Left lobe of liver (tissue), 2 donors: ENCODE data around the gene KRT10. TPM values are rescaled to one million over a fixed set of nuclear protein-coding genes. Genes with fewer than 3 reads are reported as not detected.
"Not testable (repeated sequence)": the region's sequence is repeated elsewhere in the genome, so short reads cannot be mapped to it uniquely, and the experiment has no call there.

Source experiments
- ATAC-seq: fragments of 200-7000 bp; cut with Tn5 transposase; one replicate; pipeline ENCODE4 v1.9.1; 2020; ENCODE audit warnings: mild to moderate bottlenecking, moderate library complexity
- DNase-seq: peaks from one replicate; pipeline ENCODE4 v3.0.0-alpha.2; 2020; ENCODE audit warnings: low spot score
- total RNA-seq: library from RNA; stranded (reverse); gene quantifications from one replicate; pipeline ENCODE4 v1.2.1, GENCODE V29; 2021
- donor health status: DM: no; HTN: no; CAD: no; lungs with moderate emphysema.
- donor health status: DM: no; HTN: yes; CAD: no.

KRT10 gene
- total RNA-seq = 12.2 TPM

DNA sequence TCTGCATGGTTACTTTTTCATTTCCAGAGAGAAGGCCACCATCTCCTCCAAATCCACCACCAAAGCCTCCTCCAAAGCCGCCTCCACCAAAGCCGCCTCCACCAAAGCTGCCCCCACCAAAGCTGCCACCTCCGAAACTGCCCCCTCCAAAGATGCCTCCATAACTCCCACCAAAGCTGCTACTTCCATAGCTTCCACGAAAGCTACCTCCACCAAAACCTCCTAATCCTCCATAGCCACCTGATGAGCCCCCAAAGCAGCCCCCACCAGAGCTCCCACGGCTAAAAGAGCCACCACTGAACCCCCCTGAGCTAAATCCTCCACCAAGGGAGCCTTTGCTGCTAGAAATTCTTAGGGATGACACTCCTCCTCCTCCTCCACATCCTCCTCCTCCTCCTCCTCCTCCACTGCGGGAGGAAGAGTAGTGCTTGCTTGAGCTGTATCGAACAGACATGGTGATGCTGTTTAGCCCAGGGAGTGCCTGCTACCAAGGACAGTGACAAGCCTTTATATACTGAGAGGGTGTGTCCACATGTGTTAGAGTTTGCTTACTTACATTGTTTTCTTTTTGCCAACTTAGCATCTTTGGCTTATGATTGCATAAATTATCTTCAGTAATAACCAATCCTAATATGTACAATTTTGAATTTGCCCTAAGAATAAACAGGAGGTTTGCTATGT, at the start of gene KRT10:
Gene KRT10, minus strand, starts transcription at position 483 of the 681 bp plus-strand sequence. Its CDS starts 29 bp downstream, at position 454.
- ATAC-seq = no peak
- no peak for DNase-seq

DNA sequence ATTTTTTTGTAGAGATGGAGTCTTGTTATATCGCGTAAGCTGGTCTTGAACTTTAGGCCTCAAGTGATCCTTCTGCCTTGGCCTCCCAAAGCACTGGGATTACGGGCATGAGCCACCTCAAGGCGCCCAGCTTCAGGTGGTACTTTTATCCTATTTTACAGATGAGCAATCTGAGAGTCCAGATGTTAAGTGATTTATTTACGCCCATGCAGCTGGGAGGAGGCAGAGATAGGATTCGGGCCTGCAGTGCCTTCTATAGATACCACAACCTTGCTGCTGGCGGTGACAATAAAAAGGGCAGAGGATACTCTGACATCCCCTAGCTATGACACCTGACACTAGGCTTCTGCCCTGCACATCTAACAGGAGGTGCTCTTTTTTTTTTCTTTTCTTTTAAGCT, 48.9 kb upstream of the KRT10 start:
- DNase-seq (no peak), ATAC-seq (no peak)

DNA sequence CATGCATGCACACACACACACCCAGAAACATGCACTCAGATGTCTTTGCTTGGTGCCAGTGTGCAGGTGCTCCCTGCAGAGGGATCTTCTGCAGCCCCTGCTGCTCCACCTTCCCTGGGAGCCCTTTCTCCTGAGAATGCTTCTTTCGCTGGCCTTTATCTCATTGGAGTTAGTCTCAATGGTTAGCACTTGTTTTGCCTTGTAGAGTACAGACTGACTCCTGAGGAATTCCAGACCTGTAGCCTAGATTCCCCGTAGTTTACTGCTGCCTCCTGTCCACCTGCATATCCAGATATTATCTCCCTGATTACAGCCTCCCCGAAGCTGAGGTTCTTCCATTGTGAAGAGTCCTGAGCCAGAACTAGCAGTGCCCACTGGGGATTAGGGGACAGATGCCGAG, 47.7 kb upstream of the KRT10 start:
- DNase-seq (no peak), ATAC-seq (no peak)

DNA sequence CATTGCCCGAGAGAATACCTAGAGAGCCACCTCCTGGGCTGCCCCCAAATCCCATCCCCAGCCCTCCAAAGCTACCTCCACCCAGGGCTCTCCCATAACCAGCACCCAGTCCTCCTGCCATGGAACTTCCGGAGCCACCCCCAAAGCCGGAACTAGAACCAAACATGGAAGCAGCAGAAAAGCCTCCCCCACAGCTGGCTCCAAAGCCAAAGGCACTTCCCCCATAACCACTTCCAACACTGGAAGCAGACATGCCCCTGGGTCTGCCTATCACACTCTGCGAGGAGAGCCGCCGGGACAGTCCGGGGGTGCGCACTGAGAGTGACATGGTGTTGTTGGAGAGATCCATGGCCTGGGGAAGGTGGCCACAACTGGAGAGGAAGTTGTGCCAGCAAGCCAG, 44.4 kb upstream of the KRT10 start, which contains the start of gene KRT12:
Gene KRT12, minus strand, starts transcription at position 386 of the 400 bp plus-strand sequence. Its CDS starts 37 bp downstream, at position 349.
- DNase-seq (no peak), ATAC-seq (no peak)

DNA sequence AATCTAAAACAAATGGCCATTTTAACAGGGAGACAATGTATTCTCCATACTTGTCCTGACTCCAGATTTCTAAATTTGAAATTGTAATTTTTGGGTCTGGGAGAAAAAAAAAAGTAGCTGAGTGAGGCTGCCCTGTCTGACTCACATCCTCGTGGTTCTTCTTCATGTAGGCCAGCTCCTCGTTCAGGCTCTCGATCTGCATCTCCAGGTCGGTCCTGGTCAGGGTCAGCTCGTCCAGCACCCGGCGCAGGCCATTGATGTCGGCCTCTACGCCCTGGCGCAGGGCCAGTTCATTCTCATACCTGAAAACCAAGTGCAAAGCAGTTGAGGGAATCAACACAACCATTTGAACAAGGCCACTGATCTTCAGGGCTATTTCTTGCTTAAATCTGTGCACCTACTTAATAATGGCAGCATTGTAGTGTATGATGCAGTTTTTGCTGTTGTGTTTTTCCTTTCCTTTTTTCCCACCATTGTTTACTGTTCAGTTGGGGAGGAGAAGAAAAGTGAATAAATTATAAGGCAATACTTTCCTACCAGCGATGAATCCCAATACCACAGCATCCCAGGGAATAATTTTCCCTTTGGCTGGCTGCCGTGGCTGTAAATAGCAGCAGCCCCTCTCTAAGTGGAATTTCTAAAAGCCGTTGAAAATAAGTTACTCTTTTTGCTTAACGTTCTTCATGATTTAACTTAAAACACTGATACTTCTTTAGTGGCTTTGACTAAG, 42.4 kb upstream of the KRT10 start:
- DNase-seq (no peak), ATAC-seq (no peak)

DNA sequence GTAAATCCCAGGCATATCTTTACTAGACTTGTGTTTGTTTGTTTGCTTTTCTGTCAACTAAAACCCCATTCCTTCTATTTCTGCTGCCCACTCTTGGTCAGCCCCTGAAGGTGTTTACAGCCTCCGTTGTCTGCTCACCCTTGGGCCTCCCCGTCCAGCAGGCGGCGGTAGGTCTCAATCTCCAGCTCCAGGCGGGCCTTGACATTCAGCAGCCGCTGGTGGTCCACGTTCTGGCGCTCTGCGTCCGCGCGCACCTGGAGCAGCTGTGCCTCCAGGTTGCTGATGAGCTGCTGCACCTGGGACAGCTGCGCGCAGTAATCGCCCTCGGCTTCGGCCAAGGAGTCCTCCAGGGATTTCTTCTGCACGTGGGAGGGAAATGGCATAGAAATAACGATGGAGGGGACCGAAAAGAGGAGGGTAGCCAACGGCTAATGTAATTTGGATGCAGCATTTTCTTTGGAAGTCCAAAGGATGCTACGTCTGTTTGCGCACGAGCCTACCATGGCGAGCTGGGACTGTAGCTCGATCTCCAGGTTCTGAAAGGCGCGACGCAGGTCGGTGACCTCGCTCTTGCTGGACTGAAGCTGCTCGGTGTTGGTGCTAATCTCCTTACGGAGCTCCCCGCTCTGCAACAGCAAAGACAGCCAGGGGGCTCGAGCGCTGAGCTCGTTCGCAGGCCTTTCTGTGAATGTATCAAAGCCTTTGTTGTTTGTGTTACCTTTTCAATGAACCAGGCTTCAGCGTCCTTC, 40.7 kb upstream of the KRT10 start:
- no peak for DNase-seq
- ATAC-seq = no peak

DNA sequence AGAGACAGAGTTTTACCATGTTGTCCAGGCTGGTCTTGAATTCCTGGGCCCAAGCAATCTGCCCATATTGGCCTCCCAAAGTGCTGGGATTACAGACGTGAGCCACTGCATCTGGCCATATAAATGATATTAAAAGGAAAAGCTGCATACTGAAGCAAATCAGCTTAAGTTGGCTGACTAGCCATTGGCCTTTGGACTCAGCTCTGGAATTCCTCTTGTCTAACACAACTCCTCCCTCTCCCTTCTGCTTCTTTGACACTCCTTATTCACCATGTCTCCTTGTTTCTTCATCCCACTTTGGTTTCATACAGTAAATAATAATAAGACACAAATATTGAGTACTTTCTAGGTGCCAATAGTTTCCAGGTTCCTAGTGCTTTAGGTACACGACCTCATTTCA, 37.1 kb upstream of the KRT10 start:
- DNase-seq (no peak), ATAC-seq (no peak)

DNA sequence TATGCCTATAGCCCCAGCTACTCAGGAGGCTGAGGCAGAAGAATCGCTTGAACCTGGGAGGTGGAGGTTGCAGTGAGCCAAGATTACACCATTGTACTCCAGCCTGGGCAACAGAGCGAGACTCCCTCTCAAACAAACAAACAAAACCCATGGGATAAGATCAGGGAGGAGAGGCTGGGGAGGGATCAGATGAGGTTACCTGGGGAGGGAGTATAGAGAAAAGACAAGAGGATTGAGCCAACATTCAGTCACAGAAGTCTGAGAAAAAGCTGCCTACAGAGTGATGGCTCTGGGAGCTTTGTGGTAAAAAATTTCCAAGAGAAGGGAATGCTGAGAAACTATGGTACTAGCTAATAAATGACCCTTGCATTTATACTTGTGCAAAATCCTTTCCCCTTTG, 36.3 kb upstream of the KRT10 start:
- not testable (repeated sequence) for DNase-seq, ATAC-seq

DNA sequence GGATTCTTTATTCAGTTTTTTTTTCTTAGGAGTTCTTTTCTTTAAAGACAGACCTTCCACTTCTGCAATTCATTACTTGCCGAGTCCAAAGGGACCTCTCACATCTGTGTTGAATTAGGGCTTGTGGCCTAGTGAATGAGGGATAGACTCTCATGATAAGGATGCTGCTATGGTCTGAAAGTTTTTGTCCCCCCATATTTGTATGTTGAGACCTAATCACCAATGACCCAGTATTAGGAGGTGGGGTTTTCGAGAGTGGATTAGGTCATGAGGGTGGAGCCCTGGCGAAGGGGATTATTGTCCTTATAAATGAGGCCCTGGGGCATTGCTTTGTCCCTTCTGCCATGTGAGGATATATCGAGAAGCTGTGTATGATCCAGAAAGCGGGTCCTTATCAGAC, 35.1 kb upstream of the KRT10 start:
- DNase-seq (no peak), ATAC-seq (no peak)

DNA sequence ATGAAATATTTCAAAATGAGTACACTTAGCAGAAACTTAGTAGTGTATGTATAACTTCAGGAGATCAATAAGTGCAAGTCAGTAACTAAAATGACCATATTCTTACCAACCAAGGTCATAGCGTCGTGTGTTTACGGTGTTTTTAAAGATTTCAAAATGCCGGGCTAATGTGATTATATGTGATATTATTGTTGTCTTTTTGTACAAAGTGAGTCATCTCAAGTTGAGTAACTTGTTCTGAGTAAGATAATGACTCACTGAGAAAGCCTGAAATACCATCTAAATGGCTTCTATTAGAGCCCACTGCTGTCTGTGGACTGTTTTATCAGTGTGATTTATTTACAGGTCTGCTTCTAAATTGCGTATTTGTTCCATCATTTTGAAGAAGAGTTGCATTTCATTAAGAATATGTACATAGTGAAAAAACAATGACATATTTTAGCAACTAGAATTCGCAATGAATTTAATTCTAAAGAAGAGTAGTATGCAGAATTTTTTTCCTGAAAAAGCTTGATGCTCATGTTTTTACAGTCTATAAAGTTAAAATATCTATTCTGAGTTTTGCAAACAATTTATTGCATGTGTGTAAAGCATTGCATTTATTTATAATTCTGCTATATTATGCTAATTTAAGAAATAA, 31.9 kb upstream of the KRT10 start:
- ATAC-seq (no peak), DNase-seq (no peak)

DNA sequence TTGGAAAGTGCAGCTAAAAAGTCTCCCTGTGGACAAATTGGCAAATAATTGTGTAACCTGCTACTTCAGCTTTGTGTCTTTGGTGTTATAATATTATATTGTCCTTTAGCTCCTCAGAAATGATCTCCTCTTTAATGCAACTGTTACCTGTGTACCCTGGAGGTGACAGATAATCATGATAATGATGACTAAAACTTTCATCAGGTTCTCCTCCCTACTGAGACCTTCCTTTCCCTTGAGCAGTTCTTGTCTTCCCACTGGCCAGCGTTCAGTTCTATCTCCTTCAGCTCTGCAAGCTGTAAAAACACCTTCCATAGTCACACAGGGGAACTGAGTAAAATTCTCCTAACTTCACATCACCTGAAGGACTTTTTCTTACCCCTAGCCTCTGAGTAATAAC, 29.9 kb upstream of the KRT10 start:
- DNase-seq (no peak), ATAC-seq (no peak)

DNA sequence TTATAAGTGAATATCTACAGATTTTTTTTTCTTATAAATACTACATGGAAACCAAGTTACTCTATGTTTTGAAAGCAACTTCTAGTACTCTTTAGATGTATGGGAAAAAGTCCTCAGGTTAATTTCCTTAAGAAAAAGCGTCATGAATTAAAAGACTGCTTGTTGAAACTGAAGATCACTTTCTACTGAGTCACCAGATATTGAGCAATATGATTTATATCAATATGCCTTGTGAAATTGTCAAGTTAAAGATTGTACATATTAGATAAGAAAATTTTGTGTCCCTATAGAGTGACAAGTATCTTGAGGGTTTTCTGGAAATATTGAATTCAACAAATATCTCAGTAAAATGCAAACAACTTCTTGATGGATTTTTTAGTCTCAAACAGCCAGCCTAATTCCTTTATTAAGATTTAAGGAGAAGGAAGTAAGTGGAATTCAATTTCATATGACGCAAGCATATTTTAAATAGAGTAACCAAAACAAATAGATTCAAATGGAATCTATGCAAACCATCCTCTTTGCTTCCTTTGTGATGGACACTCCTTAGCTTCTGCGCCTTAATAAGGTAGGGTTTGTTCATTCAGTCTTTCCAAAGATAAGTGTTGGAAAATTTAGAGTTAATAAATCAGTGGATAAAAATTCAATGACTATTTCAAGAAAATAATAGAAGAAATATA, 28.0 kb upstream of the KRT10 start:
- ATAC-seq (no peak), DNase-seq (no peak)

DNA sequence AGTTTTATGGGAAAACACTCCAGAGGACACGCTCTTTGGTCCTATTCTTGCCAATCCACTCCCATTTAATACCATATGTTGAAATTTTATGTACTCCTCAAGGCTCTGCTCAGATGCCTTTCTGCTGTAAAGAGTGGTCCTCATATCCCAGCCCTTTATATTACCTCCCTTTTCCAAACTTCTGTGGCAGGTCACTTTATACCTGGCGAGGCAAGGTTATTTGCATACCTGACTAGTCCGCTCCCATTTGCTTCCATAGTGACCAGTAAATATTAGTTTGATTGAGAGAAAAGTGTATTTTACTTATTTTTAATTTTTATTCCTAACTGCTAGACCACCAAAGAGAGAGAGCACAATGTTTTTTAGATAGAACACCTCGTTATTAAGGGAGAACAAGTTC, 27.3 kb upstream of the KRT10 start:
- ATAC-seq = no peak

DNA sequence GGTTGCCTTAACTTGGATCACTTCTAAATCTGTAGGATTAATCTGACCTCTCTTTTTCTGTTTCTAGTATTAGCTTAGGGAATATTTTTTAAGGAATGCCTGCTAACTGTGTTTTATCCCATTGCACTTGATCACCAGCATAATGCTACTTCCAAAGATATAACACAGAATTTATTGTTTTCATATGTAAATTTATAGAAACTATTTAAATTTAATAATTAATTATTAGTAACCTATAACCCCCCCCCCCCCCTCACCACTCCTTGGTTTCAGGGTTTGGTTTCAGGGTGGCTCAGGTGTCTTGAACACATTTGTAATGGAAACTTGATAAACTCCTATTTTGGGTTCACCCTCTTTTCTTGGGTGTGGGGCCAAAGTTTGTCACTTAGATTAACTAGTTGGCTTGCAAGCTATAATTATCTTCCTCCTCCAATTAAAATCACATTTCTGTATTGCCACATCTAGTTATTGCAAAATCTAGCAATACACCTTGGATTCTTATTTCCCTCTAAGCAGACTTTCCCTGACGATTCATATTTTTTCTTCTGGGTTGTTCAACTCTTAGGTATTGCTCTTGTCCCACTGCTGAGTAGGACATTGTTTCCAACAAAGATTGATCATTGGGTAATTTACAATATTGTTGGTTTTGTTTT, 26.3 kb upstream of the KRT10 start:
- no peak for DNase-seq
- ATAC-seq = no peak

More for the DNA sequence above, 27.3 kb upstream of the KRT10 start:
- no peak for DNase-seq

DNA sequence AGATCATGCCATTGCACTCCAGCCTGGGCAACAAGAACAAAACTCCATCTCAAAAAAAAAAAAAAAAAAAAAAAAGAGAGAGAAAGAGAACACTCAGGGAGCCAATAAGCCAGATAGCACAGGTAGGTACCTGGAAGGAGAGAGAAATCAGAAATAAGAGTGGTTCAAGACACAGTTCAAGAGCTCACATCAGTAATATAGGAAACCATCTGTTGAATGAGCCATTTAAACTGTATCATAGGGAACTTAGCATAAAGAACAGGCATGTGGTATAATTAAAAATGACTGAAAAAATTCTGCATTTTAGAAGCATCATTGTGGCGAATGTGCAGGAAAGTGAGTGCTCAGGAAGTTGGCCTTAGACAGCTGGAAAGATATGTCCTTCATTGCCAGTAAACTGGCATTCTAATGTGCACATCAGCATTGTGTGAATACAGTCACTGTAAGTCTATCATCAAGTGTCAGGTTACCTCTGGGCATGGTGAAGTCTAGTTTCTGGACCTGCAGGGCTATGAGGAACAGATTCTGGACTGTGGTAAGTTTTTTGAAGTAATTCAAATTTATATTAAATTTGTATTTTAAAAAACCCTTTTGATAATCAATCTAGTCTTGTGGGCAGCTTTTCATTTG, 24.2 kb upstream of the KRT10 start:
- no peak for ATAC-seq
- no peak for DNase-seq

DNA sequence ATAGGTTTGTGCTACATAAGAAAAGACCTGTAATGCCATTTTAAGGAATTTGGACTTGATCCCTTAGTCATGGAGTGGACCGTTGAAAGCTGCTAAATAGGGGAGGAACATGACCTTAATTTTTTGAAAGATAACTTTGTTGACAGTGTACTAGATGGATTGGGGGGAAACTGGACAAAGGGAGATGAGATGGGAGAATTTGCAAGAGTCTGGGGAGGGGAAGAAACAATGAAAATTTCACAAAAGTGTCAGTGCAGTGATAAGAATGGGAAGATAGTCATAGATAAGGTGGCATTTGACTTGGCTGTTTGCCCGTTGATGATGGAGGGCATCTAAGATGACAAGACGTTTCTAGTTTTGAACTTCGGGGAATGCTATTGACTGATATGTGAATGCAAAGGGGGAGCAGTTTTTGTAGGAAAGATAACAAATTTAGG, 22.3 kb upstream of the KRT10 start:
- ATAC-seq = no peak
- DNase-seq = no peak

DNA sequence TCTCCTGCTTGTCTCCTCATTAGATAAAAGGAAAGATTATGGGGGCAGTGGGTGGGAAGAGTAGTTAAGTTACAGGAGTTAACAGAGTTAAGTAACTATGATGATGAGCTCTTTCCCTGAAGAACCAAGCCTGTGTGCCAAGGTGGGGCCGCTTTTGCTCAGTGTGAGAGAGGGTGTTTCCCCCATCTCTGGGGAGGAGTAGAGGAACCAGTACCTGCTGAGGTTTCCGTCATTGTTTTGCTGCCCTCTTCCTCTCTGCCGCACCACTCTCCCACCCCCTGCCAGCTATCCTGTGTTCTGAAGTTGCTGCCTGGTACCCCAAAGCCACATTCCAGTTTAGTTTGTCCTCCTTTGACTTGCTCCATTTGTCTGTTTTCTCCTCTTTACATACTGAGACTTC, 20.8 kb upstream of the KRT10 start:
- ATAC-seq = no peak
- no peak for DNase-seq

DNA sequence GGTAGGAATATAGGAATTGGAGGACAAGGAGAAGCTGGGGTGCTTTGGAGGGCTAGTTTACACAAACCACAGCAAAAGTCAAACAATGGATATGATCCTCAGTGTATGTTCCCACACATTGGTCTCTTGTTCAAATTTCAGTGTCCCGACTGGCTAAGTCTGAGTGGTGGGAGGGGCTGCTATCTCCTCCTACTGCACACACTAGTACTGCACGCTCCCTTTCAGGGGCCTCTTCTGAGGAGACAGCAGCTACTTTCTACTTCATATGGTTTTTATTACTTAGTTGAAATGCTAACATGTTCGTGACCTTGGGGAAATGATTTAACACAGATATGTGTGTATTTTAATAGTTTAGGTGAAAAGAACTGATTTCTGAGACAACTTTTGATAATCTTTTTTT, 18.8 kb upstream of the KRT10 start:
- DNase-seq = no peak
- ATAC-seq = no peak

DNA sequence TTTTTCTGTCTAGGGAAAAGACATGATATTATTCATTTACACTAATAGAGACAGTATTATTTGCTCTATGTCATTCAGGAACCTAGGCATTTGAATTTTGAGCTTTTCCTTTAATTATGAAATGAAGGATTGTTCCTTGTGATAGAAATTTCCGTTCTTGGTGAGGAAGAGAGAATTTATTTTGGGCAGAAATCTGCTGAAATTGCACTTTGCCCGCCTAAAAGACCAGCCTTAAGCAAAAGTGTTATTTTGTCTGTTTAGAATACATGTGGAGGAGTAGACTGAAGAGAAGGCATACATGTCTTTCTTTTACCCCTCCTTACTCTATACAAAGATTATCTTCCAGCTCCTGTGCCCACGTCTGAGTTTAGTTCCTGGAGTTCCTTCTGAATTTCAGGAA, 16.8 kb upstream of the KRT10 start:
- ATAC-seq = no peak
- no peak for DNase-seq

DNA sequence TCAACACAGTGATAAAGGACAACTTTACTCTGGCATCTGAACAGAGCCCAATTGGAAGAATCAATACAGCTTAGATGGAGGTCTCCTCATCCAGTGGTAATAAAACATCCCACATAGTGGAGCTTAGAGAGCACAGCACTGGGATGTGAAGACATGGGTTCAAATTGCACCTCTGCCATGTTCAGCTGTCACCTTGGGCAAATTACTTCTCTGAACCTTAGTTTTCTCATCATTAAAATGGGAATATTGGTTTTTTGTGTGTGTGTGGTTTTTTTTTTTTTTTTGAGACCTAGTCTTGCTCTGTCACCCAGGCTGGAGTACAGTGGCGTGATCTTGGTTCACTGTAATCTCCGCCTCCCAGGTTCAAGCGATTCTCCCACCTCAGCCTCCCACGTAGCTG, 13.6 kb upstream of the KRT10 start:
- no peak for ATAC-seq
- DNase-seq = no peak
